Lower lobe of right lung (tissue), 2 donors: ENCODE data around the gene ZNF438. TPM values are rescaled to one million over a fixed set of nuclear protein-coding genes. Genes with fewer than 3 reads are reported as not detected.

Experiments used
- ATAC-seq, 2 donors: fragments of 200-7000 bp; cut with Tn5 transposase; one replicate each; pipeline ENCODE4 v1.9.1; 2020 to 2022; ENCODE audit warnings: mild to moderate bottlenecking in 2 of 2, moderate library complexity in 2 of 2
- DNase-seq: peaks from one replicate; pipeline ENCODE4 v3.0.0-alpha.2; 2020
- H3K27ac ChIP-seq: fragments of 200-600 bp; one replicate; pipeline ENCODE4 v1.8.0; 2022
- H3K27me3 ChIP-seq: fragments of 200-600 bp; one replicate; pipeline ENCODE4 v1.8.0; 2022; ENCODE audit warnings: low read depth
- H3K36me3 ChIP-seq: fragments of 200-600 bp; one replicate; pipeline ENCODE4 v1.8.0; 2022; ENCODE audit warnings: mild to moderate bottlenecking
- H3K4me1 ChIP-seq: fragments of 200-600 bp; one replicate; pipeline ENCODE4 v1.8.0; 2022
- H3K4me3 ChIP-seq: fragments of 200-600 bp; one replicate; pipeline ENCODE4 v1.8.0; 2022; ENCODE audit warnings: mild to moderate bottlenecking
- H3K9me3 ChIP-seq: fragments of 200-600 bp; one replicate; pipeline ENCODE4 v1.8.0; 2022
- intact Hi-C: fragments of 100-400 bp; cut with DNase I; formaldehyde crosslinking; loops from one replicate; pipeline ENCODE4 v1.11.0; 2022
- long read RNA-seq: library from polyadenylated mRNA; unstranded; transcript quantifications from one replicate; pipeline ENCODE4 v2.0.0, GENCODE V29; 2021
- total RNA-seq: library from RNA; stranded (reverse); fragmentation: NEBNext Ultra II Directional; extraction: Animal tissue kit (Norgen Biotek cat#: 25700); gene quantifications from one replicate; pipeline ENCODE4 v1.2.1, GENCODE V29; 2021
- TF ChIP-seq, protein P1 (sequence below): fragments of 200-600 bp; IDR thresholded peaks from one replicate; pipeline ENCODE4 v1.8.0; 2022; ENCODE audit warnings: antibody characterized with exemption, mild to moderate bottlenecking
- donor health status: DM: no; HTN: yes; CAD: no; lungs with severe emphysema.

The ZNF438 gene, protein sequence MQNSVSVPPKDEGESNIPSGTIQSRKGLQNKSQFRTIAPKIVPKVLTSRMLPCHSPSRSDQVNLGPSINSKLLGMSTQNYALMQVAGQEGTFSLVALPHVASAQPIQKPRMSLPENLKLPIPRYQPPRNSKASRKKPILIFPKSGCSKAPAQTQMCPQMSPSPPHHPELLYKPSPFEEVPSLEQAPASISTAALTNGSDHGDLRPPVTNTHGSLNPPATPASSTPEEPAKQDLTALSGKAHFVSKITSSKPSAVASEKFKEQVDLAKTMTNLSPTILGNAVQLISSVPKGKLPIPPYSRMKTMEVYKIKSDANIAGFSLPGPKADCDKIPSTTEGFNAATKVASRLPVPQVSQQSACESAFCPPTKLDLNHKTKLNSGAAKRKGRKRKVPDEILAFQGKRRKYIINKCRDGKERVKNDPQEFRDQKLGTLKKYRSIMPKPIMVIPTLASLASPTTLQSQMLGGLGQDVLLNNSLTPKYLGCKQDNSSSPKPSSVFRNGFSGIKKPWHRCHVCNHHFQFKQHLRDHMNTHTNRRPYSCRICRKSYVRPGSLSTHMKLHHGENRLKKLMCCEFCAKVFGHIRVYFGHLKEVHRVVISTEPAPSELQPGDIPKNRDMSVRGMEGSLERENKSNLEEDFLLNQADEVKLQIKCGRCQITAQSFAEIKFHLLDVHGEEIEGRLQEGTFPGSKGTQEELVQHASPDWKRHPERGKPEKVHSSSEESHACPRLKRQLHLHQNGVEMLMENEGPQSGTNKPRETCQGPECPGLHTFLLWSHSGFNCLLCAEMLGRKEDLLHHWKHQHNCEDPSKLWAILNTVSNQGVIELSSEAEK
- 15.2 TPM for total RNA-seq
- long read RNA-seq, partial matches to known transcripts, result 8 of 34 reads
- long read RNA-seq, other reads (novel, unspliced or antisense), result 25 of 34 reads

DNA sequence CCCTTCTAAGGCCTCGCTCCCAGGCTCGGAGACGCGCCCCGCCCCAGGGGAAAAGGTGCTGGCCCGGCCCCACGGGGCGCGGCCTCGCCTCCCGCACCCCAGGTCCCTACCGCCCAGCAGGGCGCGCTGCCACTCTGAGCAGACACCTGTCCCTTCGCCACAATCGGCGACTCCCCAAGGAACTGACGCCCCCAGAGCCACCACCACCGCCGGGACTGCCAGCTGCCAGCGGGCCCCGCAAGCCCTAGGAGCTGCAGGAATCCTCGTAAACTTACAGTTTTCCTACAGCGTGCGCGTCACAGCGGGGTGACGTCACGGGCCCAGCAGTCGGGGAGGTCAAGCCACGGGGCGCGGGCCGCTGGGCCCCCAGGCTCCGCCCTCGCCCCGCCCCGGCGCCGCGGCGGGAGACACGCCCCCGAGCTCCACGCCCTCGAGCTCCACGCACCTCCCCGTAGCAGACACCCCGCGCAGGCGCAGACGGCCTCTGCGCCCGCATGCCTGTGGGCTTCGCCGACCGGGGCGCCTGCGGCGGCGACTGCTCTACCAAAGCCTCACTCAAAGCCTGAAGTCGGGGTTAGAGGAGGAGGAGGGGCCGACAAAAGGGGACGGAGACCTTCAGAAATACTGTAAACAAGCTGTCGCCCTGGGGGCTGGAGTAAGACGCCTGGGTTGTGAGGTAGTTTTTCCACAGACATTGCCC lies at the start of gene ZNF438:
TSS of gene ZNF438 (minus strand) at position 308 of the 700 bp plus-strand sequence. CDS start 154,831 bp downstream, outside the sequence.
- H3K4me3 ChIP-seq, result peak within 1 kb of the TSS; percentile 70
- DNase-seq (peak; percentile 95), ATAC-seq (peak; percentile 98 to 99)
- TF ChIP-seq, protein P1, sequence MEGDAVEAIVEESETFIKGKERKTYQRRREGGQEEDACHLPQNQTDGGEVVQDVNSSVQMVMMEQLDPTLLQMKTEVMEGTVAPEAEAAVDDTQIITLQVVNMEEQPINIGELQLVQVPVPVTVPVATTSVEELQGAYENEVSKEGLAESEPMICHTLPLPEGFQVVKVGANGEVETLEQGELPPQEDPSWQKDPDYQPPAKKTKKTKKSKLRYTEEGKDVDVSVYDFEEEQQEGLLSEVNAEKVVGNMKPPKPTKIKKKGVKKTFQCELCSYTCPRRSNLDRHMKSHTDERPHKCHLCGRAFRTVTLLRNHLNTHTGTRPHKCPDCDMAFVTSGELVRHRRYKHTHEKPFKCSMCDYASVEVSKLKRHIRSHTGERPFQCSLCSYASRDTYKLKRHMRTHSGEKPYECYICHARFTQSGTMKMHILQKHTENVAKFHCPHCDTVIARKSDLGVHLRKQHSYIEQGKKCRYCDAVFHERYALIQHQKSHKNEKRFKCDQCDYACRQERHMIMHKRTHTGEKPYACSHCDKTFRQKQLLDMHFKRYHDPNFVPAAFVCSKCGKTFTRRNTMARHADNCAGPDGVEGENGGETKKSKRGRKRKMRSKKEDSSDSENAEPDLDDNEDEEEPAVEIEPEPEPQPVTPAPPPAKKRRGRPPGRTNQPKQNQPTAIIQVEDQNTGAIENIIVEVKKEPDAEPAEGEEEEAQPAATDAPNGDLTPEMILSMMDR, result peak; percentile 70
- peak within 1 kb of the TSS; percentile 99 for H3K27ac ChIP-seq
- H3K36me3 ChIP-seq, result no peaks in the 10 kb centered on the region
- H3K27me3 ChIP-seq, result no peaks in the 10 kb centered on the region
- intact Hi-C loops, result no loop called here
- H3K9me3 ChIP-seq, result no peaks in the 10 kb centered on the region
- H3K4me1 ChIP-seq, result peaks cover 47% of the 10 kb centered on the region

DNA sequence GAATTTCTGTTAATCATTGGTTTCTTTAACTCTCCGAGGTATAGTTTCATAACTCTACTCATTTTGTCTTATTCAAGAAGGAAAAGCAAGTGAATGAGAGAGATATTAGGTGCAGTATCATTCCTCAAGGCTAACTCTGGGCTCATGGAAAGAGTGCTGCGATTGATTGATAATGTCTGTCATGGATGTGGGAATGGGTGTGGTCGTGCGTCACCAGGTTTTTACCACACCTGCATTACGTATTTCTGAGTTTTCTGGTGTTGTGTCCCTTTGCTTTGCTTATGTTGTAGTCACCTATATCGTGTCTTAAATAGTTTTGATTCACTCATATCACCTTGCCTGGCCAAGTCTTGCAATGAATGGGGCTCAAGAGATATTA lies 44.9 kb upstream of the ZNF438 start:
- DNase-seq, result no peak
- Histone ChIP-seq H3K36me3 (no peaks in the 10 kb centered on the region), H3K4me1 (peaks cover 14% of the 10 kb centered on the region), H3K27ac (no peak overlapping the region), H3K9me3 (no peaks in the 10 kb centered on the region), H3K4me3 (no peak overlapping the region), H3K27me3 (no peaks in the 10 kb centered on the region)
- no peak for ATAC-seq
- intact Hi-C loops, result no loop called here
- TF ChIP-seq, protein P1, result no peak

DNA sequence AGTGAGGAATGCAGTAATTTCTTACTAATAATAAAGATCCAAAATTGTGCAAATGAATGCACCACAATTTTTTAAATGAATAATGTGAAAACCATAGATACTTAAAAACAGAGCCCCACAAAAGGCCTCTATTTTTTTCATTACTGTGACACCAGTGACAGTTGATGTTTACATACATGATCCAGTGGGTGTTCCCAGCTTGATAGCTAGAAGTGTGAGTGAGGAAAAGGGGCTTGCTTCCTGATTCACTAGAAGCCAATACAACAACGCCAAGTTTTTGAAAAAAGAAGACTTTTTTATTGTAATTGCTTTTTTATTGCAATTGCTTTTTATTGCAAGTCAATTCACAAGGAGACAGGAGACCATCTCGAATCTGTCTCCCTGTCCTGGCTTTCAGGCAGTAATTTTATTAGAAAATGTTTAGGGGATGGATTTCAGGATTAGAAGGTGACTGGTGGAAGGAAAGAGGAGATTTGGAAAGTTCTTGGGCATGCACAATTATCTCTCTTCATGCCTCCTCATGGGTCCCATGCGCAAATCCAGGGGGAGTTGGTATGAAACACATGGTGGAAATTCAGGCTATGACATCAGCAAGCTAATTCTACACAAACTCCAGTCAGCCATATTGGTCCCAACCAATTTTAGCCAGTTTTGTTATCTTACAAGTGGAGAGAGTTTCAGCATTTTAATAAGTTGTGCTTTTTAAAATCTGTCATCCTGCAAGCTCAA lies 44.4 kb upstream of the ZNF438 start:
- intact Hi-C loops, result no loop called here
- DNase-seq (no peak), ATAC-seq (no peak)
- Histone ChIP-seq H3K27me3 (no peaks in the 10 kb centered on the region), H3K4me1 (peaks cover 14% of the 10 kb centered on the region), H3K27ac (no peak overlapping the region), H3K9me3 (no peaks in the 10 kb centered on the region), H3K36me3 (no peaks in the 10 kb centered on the region), H3K4me3 (no peak overlapping the region)
- TF ChIP-seq, protein P1, result no peak

DNA sequence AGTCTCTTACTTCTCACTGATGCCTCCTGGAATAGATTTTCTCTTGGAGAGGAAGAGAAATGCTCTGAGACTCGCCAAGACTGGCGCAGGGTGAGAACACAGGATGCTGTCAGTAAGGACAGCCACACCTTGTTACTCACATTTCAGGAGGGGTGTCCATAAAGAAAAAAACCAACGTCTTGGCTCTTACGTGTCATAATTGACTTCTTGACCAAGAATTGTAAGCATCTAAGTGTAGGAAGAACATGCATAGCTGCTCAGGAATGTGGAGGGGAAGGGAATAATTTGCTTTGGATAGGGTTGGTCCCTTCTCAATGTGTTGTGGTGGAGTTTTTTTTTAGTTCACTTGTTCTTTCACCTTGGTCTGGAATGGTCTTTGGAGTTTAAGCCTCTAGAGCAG lies 43.8 kb upstream of the ZNF438 start:
- peak; percentile 66 to 71 for ATAC-seq
- H3K27ac ChIP-seq, result peak overlapping the region; percentile 27
- no peak overlapping the region for H3K4me3 ChIP-seq
- intact Hi-C loops, result no loop called here
- no peaks in the 10 kb centered on the region for H3K9me3 ChIP-seq
- H3K36me3 ChIP-seq, result no peaks in the 10 kb centered on the region
- DNase-seq, result no peak
- no peaks in the 10 kb centered on the region for H3K27me3 ChIP-seq
- TF ChIP-seq, protein P1, result no peak
- H3K4me1 ChIP-seq, result peaks cover 14% of the 10 kb centered on the region

DNA sequence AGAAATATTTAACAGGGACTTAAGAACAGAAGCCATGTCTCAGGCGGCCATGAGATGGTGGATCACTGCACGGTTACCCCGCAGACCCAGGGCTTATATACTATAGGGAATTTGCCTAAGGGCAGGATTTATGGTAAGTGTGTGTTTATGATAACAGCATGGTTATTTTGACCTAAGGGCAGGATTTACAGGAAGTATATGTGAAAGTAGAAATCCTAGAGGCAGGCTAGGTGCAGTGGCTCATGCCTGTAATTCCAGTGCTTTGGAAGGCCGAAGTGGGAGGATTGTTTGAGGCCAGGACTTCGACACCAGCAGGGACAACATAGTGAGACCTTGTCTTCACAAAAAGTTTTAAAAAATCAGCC lies 43.0 kb upstream of the ZNF438 start:
- intact Hi-C loops, result no loop called here
- no peaks in the 10 kb centered on the region for H3K9me3 ChIP-seq
- no peak overlapping the region for H3K4me3 ChIP-seq
- TF ChIP-seq, protein P1, result no peak
- no peak for ATAC-seq
- peak overlapping the region; percentile 27 for H3K27ac ChIP-seq
- H3K36me3 ChIP-seq, result no peaks in the 10 kb centered on the region
- H3K4me1 ChIP-seq, result peaks cover 15% of the 10 kb centered on the region
- no peak for DNase-seq
- H3K27me3 ChIP-seq, result no peaks in the 10 kb centered on the region
